Natural killer cell (primary cell): Measurements from ENCODE around the gene LIPT1. TPM values are rescaled to one million over a fixed set of nuclear protein-coding genes. Genes with fewer than 3 reads are reported as not detected.
"Not testable (repeated sequence)": the region's sequence is repeated elsewhere in the genome, so short reads cannot be mapped to it uniquely, and the experiment has no call there.

Source experiments
- ATAC-seq, 3 donors: fragments of 150-1000 bp in 2 of 3; fragments of 200-7000 bp in 1 of 3; cut with Tn5 transposase; 1 replicate in 1 of 3; 2 replicates in 2 of 3; pipeline ENCODE4 v1.10.0; 2021; ENCODE audit warnings: mild to moderate bottlenecking in 2 of 3, moderate library complexity in 2 of 3
- DNase-seq, 2 donors: peaks; one replicate each; pipeline versions ENCODE4 v3.0.0 to v3.0.0-alpha.2; 2013 to 2021; ENCODE audit warnings: mixed read lengths in 1 of 2
- H3K27ac ChIP-seq: one replicate; pipeline ENCODE4 v1.5.1; 2013; ENCODE audit warnings: mild to moderate bottlenecking, low read length
- H3K27me3 ChIP-seq: one replicate; pipeline ENCODE4 v1.6.1; 2013; ENCODE audit warnings: low read length; ENCODE audit not compliant: control insufficient read depth, insufficient read depth
- H3K36me3 ChIP-seq: one replicate; pipeline ENCODE4 v1.6.1; 2013; ENCODE audit warnings: low read length; ENCODE audit not compliant: control insufficient read depth, insufficient read depth
- H3K4me1 ChIP-seq: one replicate; pipeline ENCODE4 v1.6.1; 2013; ENCODE audit warnings: low read length; ENCODE audit not compliant: control insufficient read depth, insufficient read depth
- H3K4me3 ChIP-seq: one replicate; pipeline ENCODE4 v1.5.1; 2013; ENCODE audit warnings: low read length
- H3K9me3 ChIP-seq: one replicate; pipeline ENCODE4 v1.6.1; 2013; ENCODE audit warnings: low read length; ENCODE audit not compliant: control insufficient read depth, insufficient read depth
- H3K27ac Mint-ChIP-seq, 2 donors: one replicate each; pipeline ENCODE4 v1.8.0; 2022; ENCODE audit warnings: mild to moderate bottlenecking in 2 of 2, mixed read lengths in 2 of 2, moderate library complexity in 1 of 2
- H3K27me3 Mint-ChIP-seq, 2 donors: one replicate each; pipeline ENCODE4 v1.8.0; 2022; ENCODE audit warnings: low read depth in 2 of 2, mixed read lengths in 2 of 2
- H3K36me3 Mint-ChIP-seq: one replicate; pipeline ENCODE4 v1.8.0; 2022; ENCODE audit warnings: mixed read lengths
- H3K4me1 Mint-ChIP-seq, 2 donors: one replicate each; pipeline ENCODE4 v1.8.0; 2022; ENCODE audit warnings: mixed read lengths in 2 of 2
- H3K4me3 Mint-ChIP-seq: one replicate; pipeline ENCODE4 v1.8.0; 2022; ENCODE audit warnings: mild to moderate bottlenecking, moderate library complexity, mixed read lengths
- H3K9me3 Mint-ChIP-seq, 2 donors: one replicate each; pipeline ENCODE4 v1.8.0; 2022; ENCODE audit warnings: mixed read lengths in 2 of 2
- WGBS: methylation state at CpG from one replicate; pipeline ENCODE4 v1.1.7; 2013; ENCODE audit warnings: missing lambda C conversion rate; ENCODE audit not compliant: insufficient coverage; 5-methylcytosine and 5-hydroxymethylcytosine counted together
- intact Hi-C: fragments of 100-400 bp; cut with micrococcal nuclease; formaldehyde crosslinking; loops from one replicate; pipeline ENCODE4 v1.14.2; 2022
- total RNA-seq, 4 donors: library from RNA; stranded (reverse); fragments of 120-200 nt in 1 of 4; gene quantifications; one replicate each; pipeline versions ENCODE4 v1.2.3 to v1.2.4, GENCODE V29; 2013 to 2022
- TF ChIP-seq, protein P1 (sequence below): fragments of 200-600 bp; IDR thresholded peaks from one replicate; pipeline ENCODE4 v1.8.0; 2022; ENCODE audit warnings: antibody characterized with exemption

Gene LIPT1
- total RNA-seq, 3 donors from 2014 or later (not counting 1 experiment from before 2014, with no cell fraction given), result 12.0 to 21.4 (median 17.3) TPM

DNA sequence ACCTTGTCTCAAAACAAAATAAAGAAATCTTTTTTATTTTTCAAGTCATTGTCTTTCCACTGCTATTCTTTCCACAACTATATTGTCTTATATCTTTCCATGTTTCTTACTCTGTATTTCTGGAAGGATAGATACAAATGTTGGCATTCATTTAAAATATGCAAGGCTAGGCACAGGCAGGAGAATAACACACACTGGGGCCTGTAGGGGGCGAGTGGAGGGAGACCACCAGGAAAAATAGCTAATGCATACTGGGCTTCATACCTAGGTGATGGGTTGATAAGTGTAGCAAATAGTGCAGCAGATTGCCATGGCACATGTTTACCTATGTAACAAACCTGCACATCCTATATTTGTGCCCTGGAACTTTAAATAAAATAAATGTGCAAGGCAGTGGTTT is 35.8 kb downstream of the LIPT1 start:
- no peak overlapping the region for H3K27ac Mint-ChIP-seq
- H3K36me3 ChIP-seq, result peaks cover 26% of the 10 kb centered on the region
- ATAC-seq, result no peak

DNA sequence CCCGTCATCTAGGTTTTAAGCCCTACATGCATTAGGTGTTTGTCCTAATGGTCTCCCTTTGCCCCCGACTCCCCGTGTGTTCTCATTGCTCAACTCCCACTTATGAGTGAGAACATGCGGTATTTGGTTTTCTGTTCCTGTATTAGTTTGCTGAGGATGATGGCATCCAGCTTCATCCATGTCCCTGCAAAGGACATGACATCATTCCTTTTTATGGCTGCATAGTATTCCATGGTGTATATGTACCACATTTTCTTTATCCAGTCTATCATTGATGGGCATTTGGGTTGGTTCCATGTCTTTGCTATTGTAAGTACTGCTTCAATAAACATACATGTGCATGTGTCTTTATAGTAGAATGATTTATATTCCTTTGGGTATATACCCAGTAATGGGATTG is 37.6 kb downstream of the LIPT1 start:
- DNase-seq, H3K9me3 Mint-ChIP-seq, H3K4me3 ChIP-seq, intact Hi-C loops, H3K27me3 Mint-ChIP-seq, H3K4me3 Mint-ChIP-seq, H3K27ac ChIP-seq, H3K36me3 Mint-ChIP-seq, ATAC-seq, H3K4me1 ChIP-seq, H3K27ac Mint-ChIP-seq, H3K9me3 ChIP-seq, H3K27me3 ChIP-seq: not testable (repeated sequence)
- H3K4me1 Mint-ChIP-seq, result peaks cover 0 to 11% of the 10 kb centered on the region in 2 donors
- 90% methylated on average over 4 of the region's 4 CpGs for WGBS
- H3K36me3 ChIP-seq, result peaks cover 40% of the 10 kb centered on the region

More for the DNA sequence above, 35.8 kb downstream of the LIPT1 start:
- Mint-ChIP-seq H3K36me3 (no peaks in the 10 kb centered on the region), H3K4me1 (peaks cover 2 to 11% of the 10 kb centered on the region in 2 donors), H3K4me3 (no peak overlapping the region), H3K27me3 (no peaks in the 10 kb centered on the region), H3K9me3 (no peaks in the 10 kb centered on the region)
- Histone ChIP-seq H3K27ac (no peak overlapping the region), H3K4me3 (no peak overlapping the region), H3K4me1 (no peaks in the 10 kb centered on the region), H3K9me3 (no peaks in the 10 kb centered on the region), H3K27me3 (no peaks in the 10 kb centered on the region)
- WGBS, result 79% methylated on average over 1 of the region's 1 CpG
- TF ChIP-seq, protein P1, sequence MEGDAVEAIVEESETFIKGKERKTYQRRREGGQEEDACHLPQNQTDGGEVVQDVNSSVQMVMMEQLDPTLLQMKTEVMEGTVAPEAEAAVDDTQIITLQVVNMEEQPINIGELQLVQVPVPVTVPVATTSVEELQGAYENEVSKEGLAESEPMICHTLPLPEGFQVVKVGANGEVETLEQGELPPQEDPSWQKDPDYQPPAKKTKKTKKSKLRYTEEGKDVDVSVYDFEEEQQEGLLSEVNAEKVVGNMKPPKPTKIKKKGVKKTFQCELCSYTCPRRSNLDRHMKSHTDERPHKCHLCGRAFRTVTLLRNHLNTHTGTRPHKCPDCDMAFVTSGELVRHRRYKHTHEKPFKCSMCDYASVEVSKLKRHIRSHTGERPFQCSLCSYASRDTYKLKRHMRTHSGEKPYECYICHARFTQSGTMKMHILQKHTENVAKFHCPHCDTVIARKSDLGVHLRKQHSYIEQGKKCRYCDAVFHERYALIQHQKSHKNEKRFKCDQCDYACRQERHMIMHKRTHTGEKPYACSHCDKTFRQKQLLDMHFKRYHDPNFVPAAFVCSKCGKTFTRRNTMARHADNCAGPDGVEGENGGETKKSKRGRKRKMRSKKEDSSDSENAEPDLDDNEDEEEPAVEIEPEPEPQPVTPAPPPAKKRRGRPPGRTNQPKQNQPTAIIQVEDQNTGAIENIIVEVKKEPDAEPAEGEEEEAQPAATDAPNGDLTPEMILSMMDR, result no peak
- no peak for DNase-seq
- intact Hi-C loops, result no loop called here

- intact Hi-C loops, result no loop called here
- Histone ChIP-seq H3K4me1 (no peaks in the 10 kb centered on the region), H3K27me3 (no peaks in the 10 kb centered on the region), H3K9me3 (no peaks in the 10 kb centered on the region), H3K36me3 (peaks cover 34% of the 10 kb centered on the region), H3K4me3 (no peak overlapping the region), H3K27ac (no peak overlapping the region)
- H3K4me1 Mint-ChIP-seq, result peaks cover 0 to 9% of the 10 kb centered on the region in 2 donors
- H3K27ac Mint-ChIP-seq, result no peak overlapping the region
- no peaks in the 10 kb centered on the region for H3K27me3 Mint-ChIP-seq
- no peak for ATAC-seq
- DNase-seq, result no peak
- no peak overlapping the region for H3K4me3 Mint-ChIP-seq
- H3K36me3 Mint-ChIP-seq, result no peaks in the 10 kb centered on the region
- TF ChIP-seq, protein P1, result no peak
- WGBS, result 90% methylated on average over 6 of the region's 6 CpGs
- H3K9me3 Mint-ChIP-seq, result no peaks in the 10 kb centered on the region
Measured at GRCh38 chr2:99198103-99198841, 43.5 kb downstream of the LIPT1 start.

DNA sequence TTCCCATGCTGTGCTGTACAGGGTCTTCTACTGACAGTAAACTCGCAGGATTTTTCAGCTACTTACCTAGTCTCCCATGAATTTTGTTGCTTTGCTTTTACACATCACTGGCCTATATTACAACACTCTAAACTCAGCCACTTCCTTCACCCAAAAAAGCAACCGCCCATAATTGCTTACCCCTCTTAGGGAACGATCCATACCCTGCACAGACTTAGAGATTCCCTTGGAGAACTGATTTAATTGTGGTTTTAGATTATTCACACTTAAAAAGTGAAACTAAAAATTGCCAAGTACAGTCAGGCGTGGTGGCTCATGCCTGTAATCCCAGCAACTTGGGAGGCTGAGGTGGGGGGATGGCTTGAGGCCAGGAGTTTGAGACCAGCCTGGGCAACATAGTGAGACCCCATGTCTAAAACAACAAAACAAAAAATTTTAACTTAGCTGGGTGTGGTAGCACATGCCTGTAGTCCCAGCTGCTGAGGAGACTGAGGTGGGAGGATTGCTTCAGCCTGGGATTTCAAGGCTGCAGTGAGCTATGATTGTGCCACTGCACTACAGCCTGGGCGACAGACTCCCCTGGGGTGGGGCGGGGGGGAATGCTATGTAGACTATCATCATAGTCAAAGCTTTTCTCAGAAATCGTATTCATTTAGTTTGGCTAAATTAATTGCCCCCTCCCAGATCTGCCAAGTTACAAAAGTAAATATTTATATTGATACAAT is 45.5 kb downstream of the LIPT1 start:
- WGBS, result 93% methylated on average over 5 of the region's 7 CpGs
- intact Hi-C loops, result no loop called here
- H3K9me3 ChIP-seq, result no peaks in the 10 kb centered on the region
- no peaks in the 10 kb centered on the region for H3K27me3 Mint-ChIP-seq
- H3K4me3 ChIP-seq, result no peak overlapping the region
- no peaks in the 10 kb centered on the region for H3K9me3 Mint-ChIP-seq
- H3K4me1 Mint-ChIP-seq, result peaks cover 0 to 9% of the 10 kb centered on the region in 2 donors
- H3K36me3 Mint-ChIP-seq, result no peaks in the 10 kb centered on the region
- peak overlapping the region in 1 of 2 donors; percentile 65 for H3K27ac Mint-ChIP-seq
- peaks cover 30% of the 10 kb centered on the region for H3K36me3 ChIP-seq
- no peaks in the 10 kb centered on the region for H3K27me3 ChIP-seq
- TF ChIP-seq, protein P1, result no peak
- ATAC-seq, result no peak
- no peaks in the 10 kb centered on the region for H3K4me1 ChIP-seq
- no peak overlapping the region for H3K4me3 Mint-ChIP-seq
- no peak overlapping the region for H3K27ac ChIP-seq
- DNase-seq, result no peak
